Measurements from ENCODE around the gene TMEM30A. TPM values are rescaled to one million over a fixed set of nuclear protein-coding genes. Genes with fewer than 3 reads are reported as not detected.

Gene TMEM30A
- total RNA-seq, 1 donor from 2014 or later, result 44.5 TPM

DNA sequence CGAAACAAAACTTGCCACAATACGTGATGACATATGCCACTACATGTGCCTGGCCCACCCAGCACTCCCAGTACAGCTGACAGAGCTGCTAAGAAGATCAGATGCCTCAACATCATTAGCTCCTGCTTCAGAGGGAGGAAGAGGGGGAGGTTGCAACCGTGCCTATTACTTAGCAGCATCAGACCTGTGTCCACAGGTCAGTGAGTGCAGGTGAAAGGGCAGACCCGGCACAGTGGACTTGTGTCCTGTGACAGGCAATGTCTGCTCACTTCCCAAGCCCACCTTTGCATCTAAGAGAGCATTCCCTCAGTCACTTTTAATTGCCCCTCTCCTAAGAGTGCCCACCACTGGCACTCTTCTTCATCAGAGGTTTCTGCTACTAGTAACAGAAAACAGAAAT is 69.3 kb downstream of the TMEM30A start:
- peaks cover 7% of the 10 kb centered on the region for H3K27me3 Mint-ChIP-seq (ENCODE audit: low read depth)
- TF ChIP-seq, protein P1, sequence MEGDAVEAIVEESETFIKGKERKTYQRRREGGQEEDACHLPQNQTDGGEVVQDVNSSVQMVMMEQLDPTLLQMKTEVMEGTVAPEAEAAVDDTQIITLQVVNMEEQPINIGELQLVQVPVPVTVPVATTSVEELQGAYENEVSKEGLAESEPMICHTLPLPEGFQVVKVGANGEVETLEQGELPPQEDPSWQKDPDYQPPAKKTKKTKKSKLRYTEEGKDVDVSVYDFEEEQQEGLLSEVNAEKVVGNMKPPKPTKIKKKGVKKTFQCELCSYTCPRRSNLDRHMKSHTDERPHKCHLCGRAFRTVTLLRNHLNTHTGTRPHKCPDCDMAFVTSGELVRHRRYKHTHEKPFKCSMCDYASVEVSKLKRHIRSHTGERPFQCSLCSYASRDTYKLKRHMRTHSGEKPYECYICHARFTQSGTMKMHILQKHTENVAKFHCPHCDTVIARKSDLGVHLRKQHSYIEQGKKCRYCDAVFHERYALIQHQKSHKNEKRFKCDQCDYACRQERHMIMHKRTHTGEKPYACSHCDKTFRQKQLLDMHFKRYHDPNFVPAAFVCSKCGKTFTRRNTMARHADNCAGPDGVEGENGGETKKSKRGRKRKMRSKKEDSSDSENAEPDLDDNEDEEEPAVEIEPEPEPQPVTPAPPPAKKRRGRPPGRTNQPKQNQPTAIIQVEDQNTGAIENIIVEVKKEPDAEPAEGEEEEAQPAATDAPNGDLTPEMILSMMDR (conservative IDR thresholded peaks at IDR 0.05), result no peak
- H3K4me3 Mint-ChIP-seq, result no peak overlapping the region
- peaks cover 7% of the 10 kb centered on the region for H3K4me1 Mint-ChIP-seq
- no peak for DNase-seq (ENCODE audit: low read depth, low spot score)
- no peaks in the 10 kb centered on the region for H3K36me3 Mint-ChIP-seq (ENCODE audit: low read depth)
- no peaks in the 10 kb centered on the region for H3K9me3 Mint-ChIP-seq
- no peak overlapping the region for H3K27ac Mint-ChIP-seq (ENCODE audit: unreplicated experiment)

DNA sequence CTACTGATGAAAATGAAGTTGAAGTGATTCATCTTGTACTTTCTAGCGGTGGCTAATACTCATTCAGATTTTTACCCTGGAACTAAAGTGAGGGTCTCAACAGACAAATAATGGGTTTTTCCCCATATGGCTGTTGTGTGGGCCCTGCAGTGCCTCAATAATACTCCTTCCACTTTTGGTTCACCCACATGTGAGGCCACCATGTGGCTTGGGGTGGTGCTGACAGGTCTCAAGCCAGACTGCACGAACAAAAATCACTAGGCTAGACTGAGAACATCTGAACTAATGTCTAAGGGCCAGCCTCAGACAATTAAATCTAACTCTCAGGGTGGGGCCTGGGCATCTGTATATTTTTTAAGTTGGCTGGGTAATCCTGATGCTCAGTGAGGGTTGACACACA is 70.9 kb downstream of the TMEM30A start:
- no peak for DNase-seq (ENCODE audit: low read depth, low spot score)
- Mint-ChIP-seq H3K4me1 (peaks cover 12% of the 10 kb centered on the region), H3K4me3 (no peak overlapping the region), H3K36me3 (ENCODE audit: low read depth) (no peaks in the 10 kb centered on the region), H3K9me3 (no peaks in the 10 kb centered on the region), H3K27me3 (ENCODE audit: low read depth) (peaks cover 17% of the 10 kb centered on the region), H3K27ac (ENCODE audit: unreplicated experiment) (no peak overlapping the region)
- TF ChIP-seq, protein P1 (conservative IDR thresholded peaks at IDR 0.05), result no peak

DNA sequence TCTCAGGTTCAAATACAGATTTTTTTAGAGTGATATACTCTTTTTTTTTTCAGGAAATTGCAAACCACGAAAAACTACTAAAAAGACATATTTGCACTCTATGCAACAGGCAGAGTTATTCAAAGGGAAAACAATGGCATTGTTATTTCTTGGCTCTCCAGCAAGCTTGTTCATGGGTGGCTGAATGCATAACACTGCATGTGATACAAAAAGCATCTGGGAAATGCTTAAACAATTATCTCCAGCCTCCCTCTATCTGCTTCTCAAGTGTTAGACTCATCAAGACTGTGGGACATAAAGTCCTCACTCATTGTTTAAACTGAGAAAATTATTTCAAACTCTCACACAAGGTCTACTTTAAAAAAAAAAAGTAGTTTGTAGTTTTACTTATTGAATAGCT is 71.5 kb downstream of the TMEM30A start:
- Mint-ChIP-seq H3K27ac (ENCODE audit: unreplicated experiment) (no peak overlapping the region), H3K4me3 (no peak overlapping the region), H3K36me3 (ENCODE audit: low read depth) (no peaks in the 10 kb centered on the region), H3K4me1 (peaks cover 19% of the 10 kb centered on the region), H3K27me3 (ENCODE audit: low read depth) (peaks cover 23% of the 10 kb centered on the region), H3K9me3 (no peaks in the 10 kb centered on the region)
- TF ChIP-seq, protein P1 (conservative IDR thresholded peaks at IDR 0.05), result no peak
- no peak for DNase-seq (ENCODE audit: low read depth, low spot score)

DNA sequence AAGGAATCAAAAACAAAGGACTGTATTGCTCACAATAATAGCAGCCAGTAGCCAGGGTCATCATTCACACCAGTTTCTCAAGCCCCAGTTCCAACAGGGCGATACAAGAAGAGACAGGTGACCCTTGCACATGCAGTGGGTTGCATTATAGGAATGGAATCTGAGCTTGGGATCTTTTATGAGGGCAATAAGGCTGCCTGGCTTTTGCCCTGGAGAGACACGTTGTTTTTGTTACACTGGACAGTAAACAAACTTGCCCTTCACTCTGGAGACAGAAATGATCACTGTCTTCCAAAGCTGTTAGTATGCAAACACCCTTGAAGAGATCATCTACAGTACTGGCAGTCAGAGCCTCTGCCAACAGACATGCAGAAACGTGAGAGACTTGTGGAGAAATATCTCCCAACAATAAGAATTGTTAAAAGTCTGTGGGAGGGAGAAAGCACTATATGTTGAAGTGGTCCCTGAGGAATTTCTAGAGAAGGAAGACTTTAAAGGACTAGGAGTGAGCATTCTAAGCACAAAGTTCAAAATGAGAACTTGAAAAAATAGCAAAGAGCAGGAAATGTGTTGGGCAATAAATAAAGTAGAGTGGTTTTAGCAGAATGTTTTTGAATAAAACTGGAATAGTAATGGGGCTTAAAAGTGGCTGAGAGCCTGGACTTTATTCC is 72.5 kb downstream of the TMEM30A start:
- H3K4me3 Mint-ChIP-seq, result no peak overlapping the region
- no peaks in the 10 kb centered on the region for H3K36me3 Mint-ChIP-seq (ENCODE audit: low read depth)
- no peaks in the 10 kb centered on the region for H3K9me3 Mint-ChIP-seq
- TF ChIP-seq, protein P1 (conservative IDR thresholded peaks at IDR 0.05), result no peak
- no peak overlapping the region for H3K27ac Mint-ChIP-seq (ENCODE audit: unreplicated experiment)
- H3K4me1 Mint-ChIP-seq, result peaks cover 29% of the 10 kb centered on the region
- H3K27me3 Mint-ChIP-seq (ENCODE audit: low read depth), result peaks cover 32% of the 10 kb centered on the region
- DNase-seq (ENCODE audit: low read depth, low spot score), result no peak

DNA sequence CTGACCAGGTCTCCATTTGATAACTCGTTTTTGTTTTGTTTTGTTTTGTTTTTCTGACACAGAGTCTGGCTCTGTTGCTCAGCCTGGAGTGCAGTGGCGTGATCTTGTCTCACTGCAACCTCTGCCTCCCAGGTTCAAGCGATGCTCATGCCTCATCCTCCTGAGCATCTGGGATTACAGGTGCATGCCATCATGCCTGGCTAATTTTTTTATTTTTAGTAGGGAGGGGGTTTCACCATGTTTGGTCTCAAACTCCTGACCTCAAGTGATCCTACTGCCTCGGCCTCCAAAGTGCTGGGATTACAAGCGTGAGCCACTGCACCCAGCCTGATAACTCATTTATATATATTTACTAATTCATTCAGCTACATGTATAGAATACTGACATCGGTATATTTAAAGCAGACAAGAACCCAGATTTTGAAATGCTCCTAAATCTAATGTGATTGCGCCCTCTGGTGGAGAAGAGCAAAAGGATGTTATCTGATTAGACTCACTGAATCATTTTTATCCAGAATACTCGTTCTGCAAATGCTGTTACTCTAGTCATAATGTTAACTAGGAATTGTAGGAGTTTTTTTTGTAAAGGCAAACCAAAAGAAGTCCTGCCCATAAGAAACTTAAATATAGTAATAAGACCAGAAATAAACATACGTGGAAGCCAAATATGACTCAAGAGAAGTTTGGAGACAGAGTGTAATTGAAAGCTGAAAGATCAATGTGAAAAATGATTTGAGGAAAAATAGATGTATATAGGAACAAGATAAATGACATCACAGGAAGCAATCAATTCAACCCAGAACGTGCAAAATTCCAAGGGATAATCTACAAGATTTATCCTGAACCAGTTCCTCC is 73.5 kb downstream of the TMEM30A start:
- peaks cover 41% of the 10 kb centered on the region for H3K27me3 Mint-ChIP-seq (ENCODE audit: low read depth)
- H3K9me3 Mint-ChIP-seq, result no peaks in the 10 kb centered on the region
- H3K27ac Mint-ChIP-seq (ENCODE audit: unreplicated experiment), result no peak overlapping the region
- TF ChIP-seq, protein P1 (conservative IDR thresholded peaks at IDR 0.05), result peak; percentile 85
- H3K36me3 Mint-ChIP-seq (ENCODE audit: low read depth), result no peaks in the 10 kb centered on the region
- peak; percentile 64 for DNase-seq (ENCODE audit: low read depth, low spot score)
- H3K4me1 Mint-ChIP-seq, result peaks cover 37% of the 10 kb centered on the region
- H3K4me3 Mint-ChIP-seq, result no peak overlapping the region
